ENCODE results near the gene CAND2.
A peak's percentile ranks its signal among the peaks of the same experiment; 100 is the strongest.

Gene CAND2

DNA sequence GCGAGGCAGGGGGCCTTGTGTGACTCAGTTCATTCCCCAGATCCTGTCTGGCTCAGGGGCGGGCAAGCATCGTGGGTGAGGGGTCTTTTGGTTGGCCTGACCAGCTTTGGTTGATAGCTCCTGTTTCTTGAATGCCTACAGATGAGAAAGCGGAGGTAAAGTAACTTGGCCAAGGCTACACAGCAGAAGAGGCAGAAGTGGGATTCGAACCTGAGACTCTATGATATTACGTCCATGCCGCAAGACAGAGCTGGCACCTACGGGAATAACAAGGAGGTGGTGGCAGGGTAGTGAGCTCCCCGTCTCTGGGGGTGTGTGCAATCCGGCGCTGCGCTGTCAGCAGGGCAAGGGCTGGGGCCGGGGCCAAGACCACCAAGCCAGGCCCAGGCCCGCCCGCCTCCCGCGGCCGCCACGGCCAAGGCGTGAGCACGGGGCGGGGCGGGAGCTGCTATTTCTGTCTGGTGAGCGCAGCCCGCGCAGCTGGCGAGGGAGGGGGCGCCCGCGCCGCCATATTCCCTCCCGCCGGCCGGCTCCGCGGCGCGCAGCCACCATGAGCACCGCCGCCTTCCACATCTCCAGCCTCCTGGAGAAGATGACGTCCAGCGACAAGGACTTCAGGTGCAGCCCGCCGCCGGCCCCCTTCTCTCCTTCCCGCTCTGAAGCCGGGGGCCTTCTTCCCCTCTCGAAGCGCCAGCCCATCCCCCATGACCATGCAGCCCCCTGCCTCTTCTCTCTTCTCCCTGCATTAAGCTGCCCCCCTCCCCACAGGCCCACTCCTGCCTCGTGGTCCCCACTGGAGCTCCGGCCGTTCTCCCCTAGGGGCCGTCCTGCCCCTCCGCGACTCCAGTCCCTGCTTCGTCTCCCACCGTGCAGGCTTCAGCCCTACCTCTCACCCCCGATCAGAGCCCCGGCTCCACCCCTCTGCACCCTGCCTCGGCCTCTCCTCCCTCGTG lies at the start of gene CAND2:
CAND2 (plus strand) TSS at position 510 of the 953 bp plus-strand sequence; CDS start at position 551, 41 bp downstream.
- H3K4me3 ChIP-seq (replicated peaks in 1 of 2; ENCODE audit: low read depth in 2 of 2, low read length in 2 of 2), result peak within 1 kb of the TSS; percentile 48 to 56
- TF ChIP-seq, protein P1, sequence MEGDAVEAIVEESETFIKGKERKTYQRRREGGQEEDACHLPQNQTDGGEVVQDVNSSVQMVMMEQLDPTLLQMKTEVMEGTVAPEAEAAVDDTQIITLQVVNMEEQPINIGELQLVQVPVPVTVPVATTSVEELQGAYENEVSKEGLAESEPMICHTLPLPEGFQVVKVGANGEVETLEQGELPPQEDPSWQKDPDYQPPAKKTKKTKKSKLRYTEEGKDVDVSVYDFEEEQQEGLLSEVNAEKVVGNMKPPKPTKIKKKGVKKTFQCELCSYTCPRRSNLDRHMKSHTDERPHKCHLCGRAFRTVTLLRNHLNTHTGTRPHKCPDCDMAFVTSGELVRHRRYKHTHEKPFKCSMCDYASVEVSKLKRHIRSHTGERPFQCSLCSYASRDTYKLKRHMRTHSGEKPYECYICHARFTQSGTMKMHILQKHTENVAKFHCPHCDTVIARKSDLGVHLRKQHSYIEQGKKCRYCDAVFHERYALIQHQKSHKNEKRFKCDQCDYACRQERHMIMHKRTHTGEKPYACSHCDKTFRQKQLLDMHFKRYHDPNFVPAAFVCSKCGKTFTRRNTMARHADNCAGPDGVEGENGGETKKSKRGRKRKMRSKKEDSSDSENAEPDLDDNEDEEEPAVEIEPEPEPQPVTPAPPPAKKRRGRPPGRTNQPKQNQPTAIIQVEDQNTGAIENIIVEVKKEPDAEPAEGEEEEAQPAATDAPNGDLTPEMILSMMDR (IDR thresholded peaks at IDR 0.05; ENCODE audit: low read depth, low read length), result no peak
- DNase-seq (ENCODE audit: low read depth in 2 of 2), result peak; percentile 16 to 49

DNA sequence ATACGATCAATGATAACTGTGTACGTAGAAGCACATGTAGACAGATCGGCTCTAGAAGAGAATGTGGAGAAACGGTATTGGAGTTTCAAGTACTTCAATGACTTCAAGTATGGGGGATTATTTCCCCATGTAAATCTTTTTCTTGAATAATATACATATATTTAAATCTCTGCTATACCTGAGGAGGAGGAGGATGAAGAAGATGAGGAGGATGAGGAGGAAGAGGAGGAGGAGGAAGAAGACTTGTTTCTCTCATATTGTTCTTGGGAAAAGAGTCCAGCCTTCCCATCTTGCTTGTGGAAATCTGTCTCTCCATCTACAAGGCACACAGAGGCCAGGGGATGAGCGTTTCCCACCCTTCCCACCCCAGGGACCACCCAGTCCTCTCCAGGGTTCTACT lies 48.0 kb upstream of the CAND2 start:
- no peak for DNase-seq (ENCODE audit: low read depth in 2 of 2)
- no peak overlapping the region for H3K4me3 ChIP-seq (replicated peaks in 1 of 2; ENCODE audit: low read depth in 2 of 2, low read length in 2 of 2)
- TF ChIP-seq, protein P1 (IDR thresholded peaks at IDR 0.05; ENCODE audit: low read depth, low read length), result no peak

DNA sequence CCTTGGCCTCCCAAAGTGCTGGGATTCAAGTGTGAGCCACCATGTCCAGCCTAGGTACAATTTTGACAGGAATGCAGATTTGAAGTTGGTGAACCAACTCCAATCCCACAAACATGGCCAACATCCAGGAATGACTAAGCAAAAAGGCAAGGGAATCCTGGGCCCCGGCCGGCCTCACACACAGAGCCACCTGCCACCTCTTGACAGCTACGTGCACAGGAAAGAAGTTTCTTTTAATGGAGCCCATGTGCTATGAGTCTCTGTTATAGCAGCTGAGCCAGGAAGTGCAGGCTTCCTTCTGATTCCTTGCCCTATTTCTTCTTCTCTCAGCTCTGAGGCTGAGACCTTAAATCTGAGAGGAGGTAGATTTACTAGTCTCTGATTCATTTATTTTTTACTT lies 46.3 kb upstream of the CAND2 start:
- H3K4me3 ChIP-seq (replicated peaks in 1 of 2; ENCODE audit: low read depth in 2 of 2, low read length in 2 of 2), result no peak overlapping the region
- TF ChIP-seq, protein P1 (IDR thresholded peaks at IDR 0.05; ENCODE audit: low read depth, low read length), result no peak
- DNase-seq (ENCODE audit: low read depth in 2 of 2), result peak; percentile 84

DNA sequence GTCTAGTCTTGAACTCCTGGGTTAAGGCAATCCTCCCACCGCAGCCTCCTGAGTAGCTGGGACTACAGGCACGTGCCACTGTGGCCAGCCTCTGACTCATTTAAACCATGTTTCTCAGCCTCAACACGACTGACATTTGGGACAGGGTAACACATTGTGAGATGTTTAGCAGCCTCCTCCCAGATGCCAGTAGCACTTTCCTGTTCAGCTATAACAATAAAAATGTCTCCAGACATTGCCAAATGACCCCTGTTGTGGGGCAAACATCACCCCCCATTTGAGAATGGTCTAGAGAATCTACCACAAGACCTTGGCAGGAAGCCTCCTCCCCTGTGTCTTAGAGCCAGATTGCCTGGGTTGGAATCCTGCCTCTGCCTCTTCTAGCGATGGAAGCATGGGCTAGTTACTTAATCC lies 45.8 kb upstream of the CAND2 start:
- peak; percentile 74 to 91 for DNase-seq (ENCODE audit: low read depth in 2 of 2)
- TF ChIP-seq, protein P1 (IDR thresholded peaks at IDR 0.05; ENCODE audit: low read depth, low read length), result no peak
- H3K4me3 ChIP-seq (replicated peaks in 1 of 2; ENCODE audit: low read depth in 2 of 2, low read length in 2 of 2), result no peak overlapping the region

DNA sequence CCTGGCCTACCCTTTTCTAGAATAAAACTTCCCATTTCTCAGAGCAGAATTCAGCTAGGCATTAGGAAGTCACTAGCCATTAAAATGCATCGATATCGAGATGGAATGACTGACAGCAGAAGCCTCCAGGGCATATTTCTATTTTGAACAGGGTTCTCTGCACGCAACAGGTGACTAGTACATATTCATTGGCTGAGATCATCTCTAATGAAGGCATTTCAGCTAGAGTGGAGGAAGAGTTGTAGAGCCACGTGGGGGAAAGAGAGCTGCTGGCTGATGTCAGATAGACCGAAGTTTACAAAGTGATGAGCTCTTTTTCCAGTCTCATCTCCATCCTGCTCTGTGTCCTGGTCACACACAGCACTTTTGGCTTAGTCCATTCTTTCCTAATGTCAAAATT lies 44.9 kb upstream of the CAND2 start:
- no peak overlapping the region for H3K4me3 ChIP-seq (replicated peaks in 1 of 2; ENCODE audit: low read depth in 2 of 2, low read length in 2 of 2)
- TF ChIP-seq, protein P1 (IDR thresholded peaks at IDR 0.05; ENCODE audit: low read depth, low read length), result no peak
- DNase-seq (ENCODE audit: low read depth in 2 of 2), result peak in 1 of 2 donors; percentile 43

DNA sequence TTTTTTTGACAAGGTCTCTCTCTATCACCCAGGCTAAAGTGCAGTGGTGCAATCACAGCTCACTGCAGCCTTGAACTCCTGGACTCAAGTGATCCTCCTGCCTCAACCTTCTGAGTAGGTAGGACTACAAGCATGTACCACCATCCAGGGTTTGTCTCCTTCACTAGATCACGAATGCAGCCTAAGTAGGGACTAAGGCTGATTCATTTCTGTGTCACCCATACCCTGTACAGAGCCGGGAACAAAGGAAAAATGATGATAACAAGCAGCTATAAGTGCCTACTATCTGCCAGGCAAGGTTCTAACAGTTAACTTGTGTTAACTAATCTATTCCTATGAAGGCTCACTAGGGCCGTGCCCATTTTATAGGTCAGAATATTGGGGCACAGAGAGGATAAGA lies 44.4 kb upstream of the CAND2 start:
- DNase-seq (ENCODE audit: low read depth in 2 of 2), result peak in 1 of 2 donors; percentile 11
- no peak overlapping the region for H3K4me3 ChIP-seq (replicated peaks in 1 of 2; ENCODE audit: low read depth in 2 of 2, low read length in 2 of 2)
- TF ChIP-seq, protein P1 (IDR thresholded peaks at IDR 0.05; ENCODE audit: low read depth, low read length), result no peak

Data from cardiac fibroblast (primary cell).